GM23338 (cell line): ENCODE data around the gene C12orf56. TPM values are rescaled to one million over a fixed set of nuclear protein-coding genes. Genes with fewer than 3 reads are reported as not detected.

ENCODE experiments used
- ATAC-seq: fragments of 200-7000 bp; cut with Tn5 transposase; 3 replicates; pipeline ENCODE4 v1.9.1; 2020
- DNase-seq: peaks from one replicate; pipeline ENCODE4 v3.0.0-alpha.2; 2015; ENCODE audit warnings: low spot score
- H2AFZ ChIP-seq: fragments of 200-600 bp; sonication (generic); 2 replicates; pipeline ENCODE4 v1.8.0; 2016; ENCODE audit warnings: antibody characterized with exemption, mild to moderate bottlenecking, moderate library complexity
- H3F3A ChIP-seq: fragments of 200-600 bp; sonication (generic); replicated peaks from 2 replicates; pipeline ENCODE4 v1.8.0; 2017; ENCODE audit warnings: antibody characterized with exemption, mixed run types, low read depth
- H3K27ac ChIP-seq: fragments of 200-600 bp; sonication (generic); 2 replicates; pipeline ENCODE4 v1.6.1; 2016; ENCODE audit warnings: low read depth
- H3K27me3 ChIP-seq: fragments of 200-600 bp; sonication (generic); 2 replicates; pipeline ENCODE4 v1.8.0; 2016; ENCODE audit warnings: mild to moderate bottlenecking, mixed run types, moderate library complexity; ENCODE audit not compliant: insufficient read depth
- H3K36me3 ChIP-seq: fragments of 200-600 bp; sonication (generic); 2 replicates; pipeline ENCODE4 v1.8.0; 2016; ENCODE audit warnings: mild to moderate bottlenecking; ENCODE audit not compliant: insufficient read depth
- H3K4me1 ChIP-seq: fragments of 200-600 bp; sonication (generic); 2 replicates; pipeline ENCODE4 v1.8.0; 2016; ENCODE audit warnings: mild to moderate bottlenecking, moderate library complexity; ENCODE audit not compliant: insufficient read depth
- H3K4me2 ChIP-seq: fragments of 200-600 bp; sonication (generic); 2 replicates; pipeline ENCODE4 v1.7.1; 2017; ENCODE audit warnings: mixed run types
- H3K4me3 ChIP-seq: fragments of 200-600 bp; sonication (generic); 2 replicates; pipeline ENCODE4 v1.6.1; 2016; ENCODE audit warnings: mixed run types
- H3K79me2 ChIP-seq: fragments of 200-600 bp; sonication (generic); replicated peaks from 2 replicates; pipeline ENCODE4 v1.8.0; 2017; ENCODE audit warnings: mild to moderate bottlenecking; ENCODE audit not compliant: insufficient read depth
- H3K9me2 ChIP-seq: fragments of 200-600 bp; sonication (generic); 2 replicates; pipeline ENCODE4 v1.8.0; 2017; ENCODE audit not compliant: insufficient read depth
- H4K20me1 ChIP-seq: fragments of 200-600 bp; sonication (generic); replicated peaks from 2 replicates; pipeline ENCODE4 v1.8.0; 2017; ENCODE audit warnings: mild to moderate bottlenecking; ENCODE audit not compliant: insufficient read depth
- H3K27ac Mint-ChIP-seq: 2 replicates; pipeline ENCODE4 v1.8.0; 2020; ENCODE audit warnings: inconsistent platforms, mild to moderate bottlenecking, moderate library complexity, mixed read lengths
- H3K27me3 Mint-ChIP-seq: 3 replicates; pipeline ENCODE4 v1.8.0; 2022; ENCODE audit warnings: low read depth, mild to moderate bottlenecking, moderate library complexity, mixed read lengths, inconsistent platforms; ENCODE audit not compliant: insufficient read depth, poor library complexity
- H3K36me3 Mint-ChIP-seq: 3 replicates; pipeline ENCODE4 v1.8.0; 2021; ENCODE audit warnings: low read depth, mild to moderate bottlenecking, inconsistent platforms, moderate library complexity, mixed read lengths
- H3K4me1 Mint-ChIP-seq: 3 replicates; pipeline ENCODE4 v1.8.0; 2020; ENCODE audit warnings: mild to moderate bottlenecking, inconsistent platforms, mixed read lengths
- H3K4me3 Mint-ChIP-seq: 3 replicates; pipeline ENCODE4 v1.8.0; 2021; ENCODE audit warnings: moderate library complexity, mild to moderate bottlenecking, inconsistent platforms, mixed read lengths
- H3K9me3 Mint-ChIP-seq: 3 replicates; pipeline ENCODE4 v1.8.0; 2020; ENCODE audit warnings: moderate library complexity, mild to moderate bottlenecking, inconsistent platforms, mixed read lengths
- CREB1 ChIP-seq: fragments of 250-450 bp; sonication (Bioruptor Pico); IDR thresholded peaks from 2 replicates; pipeline ENCODE4 v1.5.0; 2020; ENCODE audit warnings: low read depth, mild to moderate bottlenecking, moderate library complexity
- EZH2 ChIP-seq: fragments of 200-600 bp; sonication (generic); IDR thresholded peaks from one replicate; pipeline ENCODE4 v1.8.0; 2017; ENCODE audit warnings: antibody characterized with exemption, mild to moderate bottlenecking, low read depth; ENCODE audit not compliant: unreplicated experiment
- EZH2phosphoT487 ChIP-seq: fragments of 200-600 bp; sonication (generic); IDR thresholded peaks from one replicate; pipeline ENCODE4 v1.8.1; 2018; ENCODE audit warnings: antibody characterized with exemption; ENCODE audit not compliant: unreplicated experiment
- JUNB ChIP-seq: IDR thresholded peaks from one replicate; pipeline ENCODE4 v1.6.1; 2016; ENCODE audit warnings: antibody characterized with exemption; ENCODE audit not compliant: unreplicated experiment
- NANOG ChIP-seq: IDR thresholded peaks from 2 replicates; pipeline ENCODE4 v1.6.1; 2016; ENCODE audit warnings: antibody characterized with exemption, borderline replicate concordance
- POLR2AphosphoS5 ChIP-seq: IDR thresholded peaks from 2 replicates; pipeline ENCODE4 v1.6.1; 2016; ENCODE audit warnings: antibody characterized with exemption, low read depth
- STAT1 ChIP-seq: IDR thresholded peaks from one replicate; pipeline ENCODE4 v1.6.1; 2016; ENCODE audit warnings: antibody characterized with exemption; ENCODE audit not compliant: unreplicated experiment
- ZNF114 ChIP-seq: fragments of 250-450 bp; sonication (Bioruptor Pico); IDR thresholded peaks from 2 replicates; pipeline ENCODE4 v1.5.0; 2020; ENCODE audit warnings: mild to moderate bottlenecking, moderate library complexity
- ZNF331 ChIP-seq: fragments of 250-450 bp; sonication (Bioruptor Pico); IDR thresholded peaks from 2 replicates; pipeline ENCODE4 v1.5.0; 2020; ENCODE audit warnings: low read depth, mild to moderate bottlenecking, moderate library complexity
- polyA plus RNA-seq: library from polyadenylated mRNA; unstranded; fragments of >200 nt; fragmentation: Nextera tagmentation; extraction: Ambion mirVana; gene quantifications from 2 replicates; pipeline ENCODE4 v1.2.1, GENCODE V29; 2016
- total RNA-seq: library from RNA; depleted of rRNA; stranded (reverse); fragments of >200 nt; shearing (Covaris generic); gene quantifications from 2 replicates; pipeline ENCODE4 v1.2.3, GENCODE V29; 2014
- TF ChIP-seq, protein P1 (sequence below): IDR thresholded peaks from 2 replicates; pipeline ENCODE4 v1.6.1; 2016; ENCODE audit warnings: antibody characterized with exemption
- TF ChIP-seq, protein P2 (sequence below): IDR thresholded peaks from one replicate; pipeline ENCODE4 v1.6.1; 2018; ENCODE audit warnings: antibody characterized with exemption; ENCODE audit not compliant: unreplicated experiment
- TF ChIP-seq, protein P3 (sequence below), 2 experiments: fragments of 200-600 bp in 1 of 2; sonication (generic) in 1 of 2; conservative IDR thresholded peaks; 2 replicates each; pipeline versions ENCODE4 v1.5.1 to v1.6.1; 2016 to 2017; ENCODE audit warnings: antibody characterized with exemption in 2 of 2, low read depth in 2 of 2, mild to moderate bottlenecking in 2 of 2, moderate library complexity in 1 of 2
- TF ChIP-seq, protein P4 (sequence below): fragments of 250-450 bp; sonication (Bioruptor Pico); IDR thresholded peaks from 2 replicates; pipeline ENCODE4 v1.5.0; 2020; ENCODE audit warnings: mild to moderate bottlenecking, moderate library complexity

The C12orf56 gene
- total and polyA plus RNA-seq, 2 experiments from 2014 or later, result 6.4 to 9.3 TPM

DNA sequence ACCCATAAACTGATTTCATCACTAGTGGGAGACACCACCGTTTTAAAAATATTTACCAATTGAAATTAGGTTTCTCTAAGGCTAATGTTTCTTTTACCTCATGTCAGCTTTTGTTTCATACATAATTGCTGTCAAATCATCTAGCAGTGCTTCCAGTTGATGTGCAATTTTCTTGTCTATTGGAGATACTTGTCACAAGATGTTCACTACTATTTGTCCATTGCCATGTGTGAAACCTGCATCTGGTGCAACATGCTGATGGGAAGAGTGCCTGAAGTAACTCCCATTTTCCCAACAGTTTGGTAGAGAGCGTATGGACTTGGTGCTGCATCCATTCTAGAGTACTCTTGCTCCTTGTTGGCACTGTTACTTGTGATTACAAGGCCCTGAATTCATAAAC lies 23.3 kb upstream of the C12orf56 start:
- Mint-ChIP-seq H3K4me3 (no peak overlapping the region), H3K36me3 (peaks cover 93% of the 10 kb centered on the region), H3K9me3 (no peaks in the 10 kb centered on the region), H3K27me3 (no peaks in the 10 kb centered on the region), H3K4me1 (no peaks in the 10 kb centered on the region), H3K27ac (no peak overlapping the region)
- Histone ChIP-seq H4K20me1 (peaks cover 31% of the 10 kb centered on the region), H3K9me2 (no peaks in the 10 kb centered on the region), H3K27me3 (no peaks in the 10 kb centered on the region), H3K4me2 (no peak overlapping the region), H3K79me2 (peaks cover 55% of the 10 kb centered on the region), H3K4me3 (no peak overlapping the region), H3F3A (no peaks in the 10 kb centered on the region), H3K27ac (no peak overlapping the region), H3K4me1 (no peaks in the 10 kb centered on the region), H3K36me3 (peaks cover 84% of the 10 kb centered on the region), H2AFZ (no peak overlapping the region)
- no peak for ATAC-seq
- TF ChIP-seq NANOG (no peak), STAT1 (no peak), JUNB (no peak), CREB1 (CRISPR knock-in tag) (no peak), ZNF114 (CRISPR knock-in tag) (no peak), POLR2AphosphoS5 (no peak), EZH2phosphoT487 (no peak), ZNF331 (CRISPR knock-in tag) (no peak), EZH2 (no peak)
- TF ChIP-seq, protein P1, sequence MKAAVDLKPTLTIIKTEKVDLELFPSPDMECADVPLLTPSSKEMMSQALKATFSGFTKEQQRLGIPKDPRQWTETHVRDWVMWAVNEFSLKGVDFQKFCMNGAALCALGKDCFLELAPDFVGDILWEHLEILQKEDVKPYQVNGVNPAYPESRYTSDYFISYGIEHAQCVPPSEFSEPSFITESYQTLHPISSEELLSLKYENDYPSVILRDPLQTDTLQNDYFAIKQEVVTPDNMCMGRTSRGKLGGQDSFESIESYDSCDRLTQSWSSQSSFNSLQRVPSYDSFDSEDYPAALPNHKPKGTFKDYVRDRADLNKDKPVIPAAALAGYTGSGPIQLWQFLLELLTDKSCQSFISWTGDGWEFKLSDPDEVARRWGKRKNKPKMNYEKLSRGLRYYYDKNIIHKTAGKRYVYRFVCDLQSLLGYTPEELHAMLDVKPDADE, result no peak
- TF ChIP-seq, protein P2, sequence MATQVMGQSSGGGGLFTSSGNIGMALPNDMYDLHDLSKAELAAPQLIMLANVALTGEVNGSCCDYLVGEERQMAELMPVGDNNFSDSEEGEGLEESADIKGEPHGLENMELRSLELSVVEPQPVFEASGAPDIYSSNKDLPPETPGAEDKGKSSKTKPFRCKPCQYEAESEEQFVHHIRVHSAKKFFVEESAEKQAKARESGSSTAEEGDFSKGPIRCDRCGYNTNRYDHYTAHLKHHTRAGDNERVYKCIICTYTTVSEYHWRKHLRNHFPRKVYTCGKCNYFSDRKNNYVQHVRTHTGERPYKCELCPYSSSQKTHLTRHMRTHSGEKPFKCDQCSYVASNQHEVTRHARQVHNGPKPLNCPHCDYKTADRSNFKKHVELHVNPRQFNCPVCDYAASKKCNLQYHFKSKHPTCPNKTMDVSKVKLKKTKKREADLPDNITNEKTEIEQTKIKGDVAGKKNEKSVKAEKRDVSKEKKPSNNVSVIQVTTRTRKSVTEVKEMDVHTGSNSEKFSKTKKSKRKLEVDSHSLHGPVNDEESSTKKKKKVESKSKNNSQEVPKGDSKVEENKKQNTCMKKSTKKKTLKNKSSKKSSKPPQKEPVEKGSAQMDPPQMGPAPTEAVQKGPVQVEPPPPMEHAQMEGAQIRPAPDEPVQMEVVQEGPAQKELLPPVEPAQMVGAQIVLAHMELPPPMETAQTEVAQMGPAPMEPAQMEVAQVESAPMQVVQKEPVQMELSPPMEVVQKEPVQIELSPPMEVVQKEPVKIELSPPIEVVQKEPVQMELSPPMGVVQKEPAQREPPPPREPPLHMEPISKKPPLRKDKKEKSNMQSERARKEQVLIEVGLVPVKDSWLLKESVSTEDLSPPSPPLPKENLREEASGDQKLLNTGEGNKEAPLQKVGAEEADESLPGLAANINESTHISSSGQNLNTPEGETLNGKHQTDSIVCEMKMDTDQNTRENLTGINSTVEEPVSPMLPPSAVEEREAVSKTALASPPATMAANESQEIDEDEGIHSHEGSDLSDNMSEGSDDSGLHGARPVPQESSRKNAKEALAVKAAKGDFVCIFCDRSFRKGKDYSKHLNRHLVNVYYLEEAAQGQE, result no peak
- TF ChIP-seq, protein P3, sequence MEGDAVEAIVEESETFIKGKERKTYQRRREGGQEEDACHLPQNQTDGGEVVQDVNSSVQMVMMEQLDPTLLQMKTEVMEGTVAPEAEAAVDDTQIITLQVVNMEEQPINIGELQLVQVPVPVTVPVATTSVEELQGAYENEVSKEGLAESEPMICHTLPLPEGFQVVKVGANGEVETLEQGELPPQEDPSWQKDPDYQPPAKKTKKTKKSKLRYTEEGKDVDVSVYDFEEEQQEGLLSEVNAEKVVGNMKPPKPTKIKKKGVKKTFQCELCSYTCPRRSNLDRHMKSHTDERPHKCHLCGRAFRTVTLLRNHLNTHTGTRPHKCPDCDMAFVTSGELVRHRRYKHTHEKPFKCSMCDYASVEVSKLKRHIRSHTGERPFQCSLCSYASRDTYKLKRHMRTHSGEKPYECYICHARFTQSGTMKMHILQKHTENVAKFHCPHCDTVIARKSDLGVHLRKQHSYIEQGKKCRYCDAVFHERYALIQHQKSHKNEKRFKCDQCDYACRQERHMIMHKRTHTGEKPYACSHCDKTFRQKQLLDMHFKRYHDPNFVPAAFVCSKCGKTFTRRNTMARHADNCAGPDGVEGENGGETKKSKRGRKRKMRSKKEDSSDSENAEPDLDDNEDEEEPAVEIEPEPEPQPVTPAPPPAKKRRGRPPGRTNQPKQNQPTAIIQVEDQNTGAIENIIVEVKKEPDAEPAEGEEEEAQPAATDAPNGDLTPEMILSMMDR (conservative IDR thresholded peaks at IDR 0.05; ENCODE audit: low read depth in 2 of 2), result no peak
- TF ChIP-seq, protein P4, sequence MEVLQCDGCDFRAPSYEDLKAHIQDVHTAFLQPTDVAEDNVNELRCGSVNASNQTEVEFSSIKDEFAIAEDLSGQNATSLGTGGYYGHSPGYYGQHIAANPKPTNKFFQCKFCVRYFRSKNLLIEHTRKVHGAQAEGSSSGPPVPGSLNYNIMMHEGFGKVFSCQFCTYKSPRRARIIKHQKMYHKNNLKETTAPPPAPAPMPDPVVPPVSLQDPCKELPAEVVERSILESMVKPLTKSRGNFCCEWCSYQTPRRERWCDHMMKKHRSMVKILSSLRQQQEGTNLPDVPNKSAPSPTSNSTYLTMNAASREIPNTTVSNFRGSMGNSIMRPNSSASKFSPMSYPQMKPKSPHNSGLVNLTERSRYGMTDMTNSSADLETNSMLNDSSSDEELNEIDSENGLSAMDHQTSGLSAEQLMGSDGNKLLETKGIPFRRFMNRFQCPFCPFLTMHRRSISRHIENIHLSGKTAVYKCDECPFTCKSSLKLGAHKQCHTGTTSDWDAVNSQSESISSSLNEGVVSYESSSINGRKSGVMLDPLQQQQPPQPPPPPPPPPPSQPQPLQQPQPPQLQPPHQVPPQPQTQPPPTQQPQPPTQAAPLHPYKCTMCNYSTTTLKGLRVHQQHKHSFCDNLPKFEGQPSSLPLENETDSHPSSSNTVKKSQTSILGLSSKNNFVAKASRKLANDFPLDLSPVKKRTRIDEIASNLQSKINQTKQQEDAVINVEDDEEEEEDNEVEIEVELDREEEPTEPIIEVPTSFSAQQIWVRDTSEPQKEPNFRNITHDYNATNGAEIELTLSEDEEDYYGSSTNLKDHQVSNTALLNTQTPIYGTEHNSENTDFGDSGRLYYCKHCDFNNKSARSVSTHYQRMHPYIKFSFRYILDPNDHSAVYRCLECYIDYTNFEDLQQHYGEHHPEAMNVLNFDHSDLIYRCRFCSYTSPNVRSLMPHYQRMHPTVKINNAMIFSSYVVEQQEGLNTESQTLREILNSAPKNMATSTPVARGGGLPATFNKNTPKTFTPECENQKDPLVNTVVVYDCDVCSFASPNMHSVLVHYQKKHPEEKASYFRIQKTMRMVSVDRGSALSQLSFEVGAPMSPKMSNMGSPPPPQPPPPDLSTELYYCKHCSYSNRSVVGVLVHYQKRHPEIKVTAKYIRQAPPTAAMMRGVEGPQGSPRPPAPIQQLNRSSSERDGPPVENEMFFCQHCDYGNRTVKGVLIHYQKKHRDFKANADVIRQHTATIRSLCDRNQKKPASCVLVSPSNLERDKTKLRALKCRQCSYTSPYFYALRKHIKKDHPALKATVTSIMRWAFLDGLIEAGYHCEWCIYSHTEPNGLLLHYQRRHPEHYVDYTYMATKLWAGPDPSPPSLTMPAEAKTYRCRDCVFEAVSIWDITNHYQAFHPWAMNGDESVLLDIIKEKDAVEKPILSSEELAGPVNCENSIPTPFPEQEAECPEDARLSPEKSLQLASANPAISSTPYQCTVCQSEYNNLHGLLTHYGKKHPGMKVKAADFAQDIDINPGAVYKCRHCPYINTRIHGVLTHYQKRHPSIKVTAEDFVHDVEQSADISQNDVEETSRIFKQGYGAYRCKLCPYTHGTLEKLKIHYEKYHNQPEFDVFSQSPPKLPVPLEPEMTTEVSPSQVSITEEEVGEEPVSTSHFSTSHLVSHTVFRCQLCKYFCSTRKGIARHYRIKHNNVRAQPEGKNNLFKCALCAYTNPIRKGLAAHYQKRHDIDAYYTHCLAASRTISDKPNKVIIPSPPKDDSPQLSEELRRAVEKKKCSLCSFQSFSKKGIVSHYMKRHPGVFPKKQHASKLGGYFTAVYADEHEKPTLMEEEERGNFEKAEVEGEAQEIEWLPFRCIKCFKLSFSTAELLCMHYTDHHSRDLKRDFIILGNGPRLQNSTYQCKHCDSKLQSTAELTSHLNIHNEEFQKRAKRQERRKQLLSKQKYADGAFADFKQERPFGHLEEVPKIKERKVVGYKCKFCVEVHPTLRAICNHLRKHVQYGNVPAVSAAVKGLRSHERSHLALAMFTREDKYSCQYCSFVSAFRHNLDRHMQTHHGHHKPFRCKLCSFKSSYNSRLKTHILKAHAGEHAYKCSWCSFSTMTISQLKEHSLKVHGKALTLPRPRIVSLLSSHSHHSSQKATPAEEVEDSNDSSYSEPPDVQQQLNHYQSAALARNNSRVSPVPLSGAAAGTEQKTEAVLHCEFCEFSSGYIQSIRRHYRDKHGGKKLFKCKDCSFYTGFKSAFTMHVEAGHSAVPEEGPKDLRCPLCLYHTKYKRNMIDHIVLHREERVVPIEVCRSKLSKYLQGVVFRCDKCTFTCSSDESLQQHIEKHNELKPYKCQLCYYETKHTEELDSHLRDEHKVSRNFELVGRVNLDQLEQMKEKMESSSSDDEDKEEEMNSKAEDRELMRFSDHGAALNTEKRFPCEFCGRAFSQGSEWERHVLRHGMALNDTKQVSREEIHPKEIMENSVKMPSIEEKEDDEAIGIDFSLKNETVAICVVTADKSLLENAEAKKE (CRISPR knock-in tag), result no peak
- DNase-seq, result no peak
